ENCODE results near the gene PTPRN2. TPM values are rescaled to one million over a fixed set of nuclear protein-coding genes. Genes with fewer than 3 reads are reported as not detected.

Gene PTPRN2
- total RNA-seq, 1 experiment from 2014 or later = 1.1 TPM

DNA sequence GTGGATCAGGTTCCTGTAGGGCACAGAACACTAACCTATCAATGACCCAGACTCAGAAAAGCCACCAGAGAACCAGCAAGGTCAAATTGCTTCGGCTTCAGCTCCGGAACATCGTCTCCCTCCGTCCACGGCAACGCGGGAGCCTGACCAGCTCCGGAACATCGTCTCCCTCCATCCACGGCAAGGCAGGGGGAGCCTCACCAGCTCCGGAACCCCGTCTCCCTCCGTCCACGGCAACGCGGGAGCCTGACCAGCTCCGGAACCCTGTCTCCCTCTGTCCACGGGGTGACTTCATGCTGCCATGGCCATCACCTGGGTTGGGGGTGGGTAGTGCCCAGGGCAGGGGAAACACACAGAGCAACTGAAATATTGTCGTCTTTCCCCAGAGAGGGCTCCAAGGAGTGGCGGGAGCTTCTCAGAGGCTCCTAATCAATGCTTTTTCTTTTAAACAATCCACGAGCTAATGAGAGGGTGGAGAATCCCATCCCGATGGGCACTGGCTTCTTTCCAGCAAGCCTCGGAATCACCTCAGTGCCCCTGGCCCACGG lies 847.3 kb downstream of the PTPRN2 start:
- peaks cover 2% of the 10 kb centered on the region for H3K27me3 ChIP-seq (ENCODE audit: control insufficient read depth, insufficient read depth, low read length)

DNA sequence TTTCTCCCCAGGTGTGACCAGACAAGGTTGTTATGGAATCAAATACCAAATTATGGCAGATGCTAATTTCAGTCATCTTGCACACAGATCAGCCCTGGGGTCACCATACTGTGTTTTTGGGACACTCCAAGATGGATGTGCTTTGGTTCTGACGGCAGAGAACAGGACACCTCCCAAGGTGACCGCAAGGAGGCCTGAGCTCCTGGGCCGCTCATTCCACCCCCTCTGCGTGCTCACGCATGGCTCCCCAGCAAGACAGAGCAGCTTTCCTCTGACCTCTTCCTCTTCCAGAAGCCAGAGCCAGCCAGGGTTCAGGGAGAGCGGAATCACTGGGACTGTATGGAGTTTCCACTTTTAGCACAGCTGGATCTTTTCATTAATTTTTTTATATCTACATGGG lies 848.0 kb downstream of the PTPRN2 start:
- Histone ChIP-seq H3K36me3 (ENCODE audit: control insufficient read depth, insufficient read depth, low read length) (no peaks in the 10 kb centered on the region), H3K27ac (ENCODE audit: low read length) (no peak overlapping the region), H3K27me3 (ENCODE audit: control insufficient read depth, insufficient read depth, low read length) (peaks cover 2% of the 10 kb centered on the region), H3K4me1 (ENCODE audit: control insufficient read depth, insufficient read depth, low read length) (no peaks in the 10 kb centered on the region), H3K4me3 (ENCODE audit: low read depth in 2 of 2, low read length in 2 of 2) (no peak overlapping the region), H3K9me3 (ENCODE audit: control insufficient read depth, insufficient read depth, low read depth, low read length) (no peaks in the 10 kb centered on the region)
- BruUV-seq (replicated peaks) = no TSS peak
- in situ Hi-C loops (cut with HindIII; ENCODE audit: low pct_unique_long_range_greater_than_20kb, low sequenced_read_pairs) (no loop called here), intact Hi-C loops (cut with micrococcal nuclease; ENCODE audit: unreplicated experiment) (no loop called here)
- POLR2A ChIA-PET = no interaction called here
- ATAC-seq = no peak
- CTCF ChIA-PET = no interaction called here
- DNase-seq (ENCODE audit: low read depth, low spot score) = no peak
- TF ChIP-seq TCF7L2 (IDR thresholded peaks at IDR 0.05; ENCODE audit: low read depth, low read length) (no peak), POLR2AphosphoS5 (IDR thresholded peaks at IDR 0.05; ENCODE audit: low read depth, low read length) (no peak), SIN3A (IDR thresholded peaks at IDR 0.05; ENCODE audit: borderline replicate concordance, insufficient read depth, low read depth, low read length) (no peak)
- TF ChIP-seq, protein P1, sequence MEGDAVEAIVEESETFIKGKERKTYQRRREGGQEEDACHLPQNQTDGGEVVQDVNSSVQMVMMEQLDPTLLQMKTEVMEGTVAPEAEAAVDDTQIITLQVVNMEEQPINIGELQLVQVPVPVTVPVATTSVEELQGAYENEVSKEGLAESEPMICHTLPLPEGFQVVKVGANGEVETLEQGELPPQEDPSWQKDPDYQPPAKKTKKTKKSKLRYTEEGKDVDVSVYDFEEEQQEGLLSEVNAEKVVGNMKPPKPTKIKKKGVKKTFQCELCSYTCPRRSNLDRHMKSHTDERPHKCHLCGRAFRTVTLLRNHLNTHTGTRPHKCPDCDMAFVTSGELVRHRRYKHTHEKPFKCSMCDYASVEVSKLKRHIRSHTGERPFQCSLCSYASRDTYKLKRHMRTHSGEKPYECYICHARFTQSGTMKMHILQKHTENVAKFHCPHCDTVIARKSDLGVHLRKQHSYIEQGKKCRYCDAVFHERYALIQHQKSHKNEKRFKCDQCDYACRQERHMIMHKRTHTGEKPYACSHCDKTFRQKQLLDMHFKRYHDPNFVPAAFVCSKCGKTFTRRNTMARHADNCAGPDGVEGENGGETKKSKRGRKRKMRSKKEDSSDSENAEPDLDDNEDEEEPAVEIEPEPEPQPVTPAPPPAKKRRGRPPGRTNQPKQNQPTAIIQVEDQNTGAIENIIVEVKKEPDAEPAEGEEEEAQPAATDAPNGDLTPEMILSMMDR (IDR thresholded peaks at IDR 0.05) = no peak
- TF ChIP-seq, protein P2, sequence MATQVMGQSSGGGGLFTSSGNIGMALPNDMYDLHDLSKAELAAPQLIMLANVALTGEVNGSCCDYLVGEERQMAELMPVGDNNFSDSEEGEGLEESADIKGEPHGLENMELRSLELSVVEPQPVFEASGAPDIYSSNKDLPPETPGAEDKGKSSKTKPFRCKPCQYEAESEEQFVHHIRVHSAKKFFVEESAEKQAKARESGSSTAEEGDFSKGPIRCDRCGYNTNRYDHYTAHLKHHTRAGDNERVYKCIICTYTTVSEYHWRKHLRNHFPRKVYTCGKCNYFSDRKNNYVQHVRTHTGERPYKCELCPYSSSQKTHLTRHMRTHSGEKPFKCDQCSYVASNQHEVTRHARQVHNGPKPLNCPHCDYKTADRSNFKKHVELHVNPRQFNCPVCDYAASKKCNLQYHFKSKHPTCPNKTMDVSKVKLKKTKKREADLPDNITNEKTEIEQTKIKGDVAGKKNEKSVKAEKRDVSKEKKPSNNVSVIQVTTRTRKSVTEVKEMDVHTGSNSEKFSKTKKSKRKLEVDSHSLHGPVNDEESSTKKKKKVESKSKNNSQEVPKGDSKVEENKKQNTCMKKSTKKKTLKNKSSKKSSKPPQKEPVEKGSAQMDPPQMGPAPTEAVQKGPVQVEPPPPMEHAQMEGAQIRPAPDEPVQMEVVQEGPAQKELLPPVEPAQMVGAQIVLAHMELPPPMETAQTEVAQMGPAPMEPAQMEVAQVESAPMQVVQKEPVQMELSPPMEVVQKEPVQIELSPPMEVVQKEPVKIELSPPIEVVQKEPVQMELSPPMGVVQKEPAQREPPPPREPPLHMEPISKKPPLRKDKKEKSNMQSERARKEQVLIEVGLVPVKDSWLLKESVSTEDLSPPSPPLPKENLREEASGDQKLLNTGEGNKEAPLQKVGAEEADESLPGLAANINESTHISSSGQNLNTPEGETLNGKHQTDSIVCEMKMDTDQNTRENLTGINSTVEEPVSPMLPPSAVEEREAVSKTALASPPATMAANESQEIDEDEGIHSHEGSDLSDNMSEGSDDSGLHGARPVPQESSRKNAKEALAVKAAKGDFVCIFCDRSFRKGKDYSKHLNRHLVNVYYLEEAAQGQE (IDR thresholded peaks at IDR 0.05; ENCODE audit: insufficient read depth in 1 of 2, low read depth in 2 of 2, low read length in 1 of 2) = no peak

More for the DNA sequence above, 847.3 kb downstream of the PTPRN2 start:
- Histone ChIP-seq H3K9me3 (ENCODE audit: control insufficient read depth, insufficient read depth, low read depth, low read length) (no peaks in the 10 kb centered on the region), H3K36me3 (ENCODE audit: control insufficient read depth, insufficient read depth, low read length) (no peaks in the 10 kb centered on the region), H3K4me1 (ENCODE audit: control insufficient read depth, insufficient read depth, low read length) (no peaks in the 10 kb centered on the region), H3K4me3 (ENCODE audit: low read depth in 2 of 2, low read length in 2 of 2) (no peak overlapping the region), H3K27ac (ENCODE audit: low read length) (no peak overlapping the region)
- POLR2A ChIA-PET = no interaction called here
- in situ Hi-C loops (cut with HindIII; ENCODE audit: low pct_unique_long_range_greater_than_20kb, low sequenced_read_pairs) = no loop called here
- ATAC-seq (no peak), DNase-seq (ENCODE audit: low read depth, low spot score) (no peak)
- TF ChIP-seq SIN3A (IDR thresholded peaks at IDR 0.05; ENCODE audit: borderline replicate concordance, insufficient read depth, low read depth, low read length) = no peak
- TF ChIP-seq TCF7L2 (IDR thresholded peaks at IDR 0.05; ENCODE audit: low read depth, low read length) = no peak
- TF ChIP-seq, protein P2 (IDR thresholded peaks at IDR 0.05; ENCODE audit: insufficient read depth in 1 of 2, low read depth in 2 of 2, low read length in 1 of 2) = no peak
- no peak for TF ChIP-seq POLR2AphosphoS5 (IDR thresholded peaks at IDR 0.05; ENCODE audit: low read depth, low read length)
- TF ChIP-seq, protein P1 (IDR thresholded peaks at IDR 0.05) = no peak
- CTCF ChIA-PET = no interaction called here
- no TSS peak for BruUV-seq (replicated peaks)
- intact Hi-C loops (cut with micrococcal nuclease; ENCODE audit: unreplicated experiment) = no loop called here
